ENCODE results near the gene GDF11.

GDF11 gene

GRCh38 chr12:55738123-55739024 is 4.5 kb upstream of the GDF11 start:
- in situ Hi-C loops (cut with HindIII; ENCODE audit: low sequenced_read_pairs) = no loop called here

- in situ Hi-C loops (cut with HindIII; ENCODE audit: low sequenced_read_pairs) = no loop called here
Observed at GRCh38 chr12:55739025-55739378, 3.9 kb upstream of the GDF11 start.

GRCh38 chr12:55741931-55742680 is 816 bp upstream of the GDF11 start:
- in situ Hi-C loops (cut with HindIII; ENCODE audit: low sequenced_read_pairs) = no loop called here

- in situ Hi-C loops (cut with HindIII; ENCODE audit: low sequenced_read_pairs) = no loop called here
Observed at GRCh38 chr12:55743406-55744339, 751 bp downstream of the GDF11 start.

- in situ Hi-C loops (cut with HindIII; ENCODE audit: low sequenced_read_pairs) = no loop called here
Observed at GRCh38 chr12:55744340-55745030, 1.6 kb downstream of the GDF11 start.

GRCh38 chr12:55745361-55746173 is 2.6 kb downstream of the GDF11 start:
- in situ Hi-C loops (cut with HindIII; ENCODE audit: low sequenced_read_pairs) = no loop called here

- in situ Hi-C loops (cut with HindIII; ENCODE audit: low sequenced_read_pairs) = no loop called here
Observed at GRCh38 chr12:55746174-55746912, 3.4 kb downstream of the GDF11 start.

- in situ Hi-C loops (cut with HindIII; ENCODE audit: low sequenced_read_pairs) = no loop called here
Observed at GRCh38 chr12:55746913-55747231, 4.0 kb downstream of the GDF11 start.

- in situ Hi-C loops (cut with HindIII; ENCODE audit: low sequenced_read_pairs) = no loop called here
Observed at GRCh38 chr12:55748230-55748993, 5.5 kb downstream of the GDF11 start.

GRCh38 chr12:55755246-55755645 is 12.3 kb downstream of the GDF11 start:
- in situ Hi-C loops (cut with HindIII; ENCODE audit: low sequenced_read_pairs) = loop anchor here (5.0 to 10.0 kb wide), 2 partner anchors 42 to 200 kb away; no protein-coding TSS in a partner anchor

- in situ Hi-C loops (cut with HindIII; ENCODE audit: low sequenced_read_pairs) = loop anchor here (5.0 to 10.0 kb wide), 2 partner anchors 40 to 197 kb away; no protein-coding TSS in a partner anchor
Observed at GRCh38 chr12:55757701-55758100, 14.8 kb downstream of the GDF11 start.

- in situ Hi-C loops (cut with HindIII; ENCODE audit: low sequenced_read_pairs) = loop anchor here (5.0 to 10.0 kb wide), 2 partner anchors 39 to 196 kb away; no protein-coding TSS in a partner anchor
Observed at GRCh38 chr12:55758575-55758974, 15.7 kb downstream of the GDF11 start.

GRCh38 chr12:55760663-55761062 is 17.7 kb downstream of the GDF11 start:
- in situ Hi-C loops (cut with HindIII; ENCODE audit: low sequenced_read_pairs) = no loop called here

GRCh38 chr12:55762646-55763045 is 19.7 kb downstream of the GDF11 start:
- in situ Hi-C loops (cut with HindIII; ENCODE audit: low sequenced_read_pairs) = no loop called here

GRCh38 chr12:55765736-55766290 is 22.9 kb downstream of the GDF11 start:
- in situ Hi-C loops (cut with HindIII; ENCODE audit: low sequenced_read_pairs) = no loop called here

- in situ Hi-C loops (cut with HindIII; ENCODE audit: low sequenced_read_pairs) = no loop called here
Observed at GRCh38 chr12:55767156-55767555, 24.2 kb downstream of the GDF11 start.

GRCh38 chr12:55771736-55772135 is 28.8 kb downstream of the GDF11 start:
- in situ Hi-C loops (cut with HindIII; ENCODE audit: low sequenced_read_pairs) = no loop called here

- in situ Hi-C loops (cut with HindIII; ENCODE audit: low sequenced_read_pairs) = no loop called here
Observed at GRCh38 chr12:55777856-55778255, 34.9 kb downstream of the GDF11 start.

All from endothelial cell of hepatic sinusoid (primary cell).